Activated T-cell treated with anti-CD3 and anti-CD28 coated beads for 1 hour (primary cell): ENCODE measurements around the gene PRPSAP2.
"Not testable (repeated sequence)": the region's sequence is repeated elsewhere in the genome, so short reads cannot be mapped to it uniquely, and the experiment has no call there.

Experiments
- DNase-seq: peaks from one replicate; pipeline ENCODE4 v3.0.0-alpha.2; 2020; ENCODE audit warnings: low read depth

Gene PRPSAP2

DNA sequence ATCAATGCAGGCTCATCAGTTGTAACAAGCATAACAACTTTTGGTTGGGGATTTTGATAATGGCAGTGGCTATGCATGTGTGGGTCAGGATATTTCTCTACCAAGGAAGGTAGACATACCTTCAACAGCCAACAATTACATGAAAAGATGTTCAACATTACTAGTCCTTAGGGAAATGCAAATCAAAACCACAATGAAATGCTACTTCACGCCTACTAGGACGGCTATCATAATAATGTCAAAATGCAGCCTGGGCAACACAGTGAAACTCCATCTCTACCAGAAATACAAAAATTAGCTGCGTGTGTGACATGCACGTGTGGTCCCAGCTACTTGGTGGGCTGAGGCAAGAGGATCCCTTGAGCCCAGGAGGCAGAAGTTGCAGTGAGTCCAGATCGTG lies 86.7 kb downstream of the PRPSAP2 start:
- no peak for DNase-seq

DNA sequence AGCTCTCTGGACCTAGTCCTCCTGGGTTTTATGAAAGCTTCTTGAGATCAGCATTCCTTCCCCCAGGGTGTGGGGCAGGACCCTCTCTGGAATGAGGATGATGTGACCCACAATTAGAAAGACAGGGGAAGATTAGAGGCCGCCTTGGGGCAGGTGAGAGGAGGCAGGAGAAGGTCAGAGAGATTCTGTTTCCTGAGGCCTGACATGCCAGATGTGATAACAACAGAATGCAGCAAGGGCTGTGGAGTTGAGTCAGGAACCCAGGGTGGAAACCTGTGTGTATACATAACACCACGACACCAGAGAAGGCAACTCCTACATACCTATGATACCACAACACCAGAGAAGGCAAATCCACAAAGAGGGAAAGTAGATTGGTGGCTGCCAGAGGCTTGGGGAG lies 88.6 kb downstream of the PRPSAP2 start:
- no peak for DNase-seq

DNA sequence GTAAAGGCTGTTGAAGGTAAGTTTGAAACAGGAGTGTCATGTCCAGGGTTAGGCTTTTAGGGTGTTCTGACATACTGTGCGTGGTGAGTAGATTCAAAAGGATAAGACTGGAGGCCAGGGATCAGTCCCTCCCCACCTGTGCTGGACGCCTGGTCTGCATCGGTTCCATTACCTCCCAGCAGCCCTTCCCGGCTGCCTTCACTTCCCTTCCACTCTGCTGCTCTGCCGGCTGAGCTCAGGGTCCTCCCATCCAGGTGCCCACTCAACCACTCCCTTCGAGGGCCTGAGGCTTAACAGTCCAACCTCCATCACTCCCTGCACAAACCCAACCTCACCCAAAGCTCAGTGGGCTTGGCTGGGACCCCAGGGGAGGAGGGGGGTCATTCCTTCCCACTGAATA lies 89.9 kb downstream of the PRPSAP2 start:
- DNase-seq: no peak

DNA sequence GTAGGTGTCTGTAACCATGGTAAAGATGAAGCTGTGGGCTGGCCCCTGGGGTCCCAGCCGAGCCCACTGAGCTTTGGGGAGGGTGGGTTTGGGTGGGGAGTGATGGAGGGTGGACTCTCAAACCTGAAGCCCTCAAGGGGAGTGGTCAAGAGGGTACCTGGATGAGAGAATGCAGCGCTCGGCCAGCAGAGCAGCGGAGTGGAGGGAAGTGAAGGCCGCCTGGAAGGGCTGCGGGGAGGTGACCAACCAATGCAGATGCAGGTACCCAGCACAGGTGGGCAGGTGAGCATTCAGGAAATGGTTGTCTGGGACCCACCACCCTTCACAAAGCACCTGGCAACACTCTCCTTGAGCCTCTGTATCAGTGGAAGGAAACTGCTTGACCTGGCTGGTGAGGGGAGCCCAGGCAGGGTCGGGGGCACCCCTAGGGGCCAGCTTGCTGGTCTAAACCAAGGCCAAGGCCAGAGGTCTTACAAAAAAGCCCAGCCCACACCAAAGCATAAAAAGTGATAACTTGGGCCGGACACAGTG lies 90.6 kb downstream of the PRPSAP2 start:
- DNase-seq: no peak

DNA sequence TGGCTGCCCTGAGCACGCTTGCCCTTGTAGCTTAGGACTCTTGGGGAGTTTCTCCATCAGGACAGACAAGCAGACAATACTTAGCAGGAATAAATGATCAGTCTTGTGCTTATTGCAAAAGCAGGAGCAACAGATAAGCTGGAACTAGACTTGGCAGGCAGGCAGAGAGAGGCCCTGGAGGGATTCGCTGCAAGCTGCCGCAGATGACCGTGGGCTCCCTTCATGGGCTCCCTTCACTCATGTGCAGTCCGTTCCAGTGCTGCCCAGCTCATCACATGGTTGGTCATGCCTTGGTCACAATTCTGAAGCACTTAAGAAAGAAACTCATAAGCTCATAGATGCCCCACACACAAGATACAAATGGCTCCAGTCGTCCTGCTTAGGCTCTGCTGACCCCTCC lies 91.6 kb downstream of the PRPSAP2 start:
- DNase-seq: no peak

DNA sequence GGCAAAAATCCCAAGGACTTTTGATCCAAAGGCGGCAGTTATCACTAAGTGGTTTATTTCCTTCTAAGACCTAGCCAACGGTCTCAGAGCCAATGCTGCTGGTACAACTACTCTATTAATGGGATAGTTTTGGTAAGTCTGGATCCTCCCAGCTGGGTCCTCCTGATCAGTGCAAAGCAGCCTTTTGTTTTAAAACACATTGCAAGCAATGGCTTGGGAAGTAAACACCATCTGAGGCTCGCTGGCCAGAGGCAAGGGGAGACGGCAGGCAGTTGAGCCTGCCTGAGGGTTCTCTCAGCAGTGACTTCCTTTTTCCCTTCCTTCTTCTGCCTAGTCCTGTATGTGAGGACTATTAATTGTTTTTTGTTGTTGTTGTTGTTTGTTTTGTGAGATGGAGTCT lies 92.4 kb downstream of the PRPSAP2 start:
- DNase-seq: no peak

DNA sequence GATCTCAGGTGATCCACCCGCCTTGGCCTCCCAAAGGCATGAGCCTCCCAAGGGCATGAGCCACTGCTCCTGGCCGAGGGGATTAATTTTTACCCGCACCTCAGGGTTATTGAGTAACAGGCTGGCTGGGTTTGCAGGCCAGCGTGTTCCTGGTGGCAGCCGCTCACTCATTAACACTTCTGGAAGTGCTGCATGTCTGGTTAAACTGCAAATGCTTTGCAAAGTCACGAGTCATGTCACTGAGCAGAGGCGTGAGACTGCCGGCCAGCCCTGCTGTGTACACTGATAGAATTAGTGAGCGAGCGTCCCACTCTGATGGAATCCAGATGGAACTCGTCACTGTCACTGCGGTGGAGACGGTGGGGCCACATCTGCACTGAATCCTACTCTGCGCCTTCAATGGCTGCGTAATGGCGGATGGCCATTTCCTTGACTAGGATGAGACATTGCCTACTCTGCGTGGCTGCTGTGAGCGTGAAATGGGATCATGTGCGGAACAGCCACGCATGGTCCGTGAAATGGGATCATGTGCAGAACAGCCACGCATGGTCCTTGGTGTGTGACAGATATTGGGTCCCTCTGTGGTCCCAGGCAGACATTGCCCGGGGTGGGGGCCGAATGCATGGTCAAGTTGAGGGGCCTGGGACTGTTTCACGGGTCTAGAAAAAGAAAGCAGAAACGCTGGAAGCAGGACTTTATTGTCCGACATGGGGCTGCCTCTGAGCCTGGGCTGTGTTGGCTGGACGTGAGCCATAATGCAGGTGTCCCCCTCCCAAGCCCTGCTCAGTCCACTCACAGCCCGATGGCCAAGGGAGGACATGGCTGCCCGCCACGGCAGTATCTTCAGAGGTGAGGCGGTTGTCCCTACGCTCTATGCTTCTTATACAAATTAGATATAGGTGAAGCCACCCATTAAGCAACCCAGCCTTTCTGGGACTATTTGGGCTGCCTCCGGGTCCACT lies 93.3 kb downstream of the PRPSAP2 start:
- no peak for DNase-seq

DNA sequence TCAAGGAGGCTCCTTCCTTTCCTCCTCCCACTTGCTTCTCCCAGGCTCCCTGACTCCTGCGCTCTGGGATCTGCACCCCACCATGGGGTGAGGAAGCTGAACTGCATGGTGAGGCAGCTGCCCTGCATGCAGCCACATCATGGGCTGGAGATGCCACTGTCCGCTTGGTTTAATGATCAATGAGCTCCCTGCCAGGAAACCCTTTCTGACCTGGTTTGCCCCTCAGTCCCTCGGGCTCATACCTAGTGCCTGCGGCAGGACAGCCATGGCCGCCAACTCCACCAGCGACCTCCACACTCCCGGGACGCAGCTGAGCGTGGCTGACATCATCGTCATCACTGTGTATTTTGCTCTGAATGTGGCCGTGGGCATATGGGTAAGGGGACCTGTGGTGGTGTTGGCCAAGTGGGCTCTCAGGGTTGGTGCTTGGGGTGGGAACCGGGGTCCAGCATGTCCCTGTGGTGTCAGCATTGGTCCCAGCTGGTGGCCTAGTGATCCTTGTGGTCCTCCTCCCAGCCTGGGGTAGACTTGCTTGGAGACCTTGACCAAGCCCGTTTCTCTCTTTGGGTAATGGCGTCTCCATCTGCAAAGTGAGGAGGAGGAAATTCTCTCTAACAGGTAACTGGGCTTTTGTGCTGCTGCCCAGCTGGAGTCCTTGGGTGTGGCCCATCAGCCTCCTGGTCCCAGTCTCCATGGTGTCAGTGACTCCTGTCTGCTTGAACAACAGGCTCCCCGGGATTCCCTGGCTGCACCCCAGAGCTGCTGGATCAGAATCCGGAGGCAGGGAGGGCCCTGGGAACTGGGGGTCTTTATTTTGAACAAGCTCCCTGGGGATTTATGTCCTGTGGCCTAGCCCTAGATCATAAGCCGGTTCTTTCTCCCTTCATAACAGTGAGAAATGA lies 94.3 kb downstream of the PRPSAP2 start, which contains the start of gene SLC5A10:
Gene SLC5A10, plus strand, starts transcription at position 225 of the 902 bp plus-strand sequence. Its CDS starts 41 bp downstream, at position 266.
- no peak for DNase-seq

DNA sequence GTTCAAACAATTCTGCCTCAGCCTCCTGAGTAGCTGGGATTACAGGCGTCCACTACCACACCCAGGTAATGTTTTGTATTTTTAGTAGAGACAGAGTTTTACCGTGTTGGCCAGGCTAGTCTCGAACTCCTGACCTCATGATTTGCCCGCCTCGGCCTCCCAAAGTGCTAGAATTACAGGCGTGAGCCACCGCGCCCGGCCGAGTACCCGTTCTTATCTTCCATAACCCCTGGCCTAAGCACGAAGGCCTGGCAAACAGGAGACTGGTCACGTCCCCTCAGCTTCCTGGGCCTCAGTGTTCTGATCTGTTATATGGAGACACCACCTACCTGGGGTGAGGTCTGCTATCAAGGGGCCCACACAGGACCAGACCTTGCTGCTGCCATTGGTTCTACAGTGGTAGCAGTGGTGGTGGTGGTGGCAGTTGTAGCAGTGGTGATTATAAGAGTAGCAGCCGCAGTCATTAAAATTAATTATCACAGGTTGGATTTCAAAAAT lies 95.3 kb downstream of the PRPSAP2 start:
- no peak for DNase-seq

DNA sequence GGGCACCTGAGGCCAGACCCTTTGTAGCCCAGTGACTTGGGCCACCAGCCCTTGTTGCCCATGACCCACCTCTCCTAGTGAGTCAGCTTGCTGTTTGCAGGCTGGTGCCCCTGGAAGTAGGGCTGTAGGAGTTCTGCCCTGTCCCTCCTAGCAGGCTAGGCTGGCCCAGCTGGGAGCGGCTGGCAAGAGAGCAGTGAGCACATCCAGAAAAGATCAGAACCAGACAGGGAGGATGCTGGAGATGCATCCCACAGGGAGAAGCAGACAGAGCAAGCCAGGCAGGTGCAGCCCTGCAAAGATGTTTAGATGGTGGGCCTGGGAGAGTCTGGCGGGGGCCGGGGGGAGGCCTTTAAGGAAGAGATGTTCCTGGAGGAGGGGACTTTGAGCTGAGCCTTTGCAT lies 96.4 kb downstream of the PRPSAP2 start:
- DNase-seq: no peak

DNA sequence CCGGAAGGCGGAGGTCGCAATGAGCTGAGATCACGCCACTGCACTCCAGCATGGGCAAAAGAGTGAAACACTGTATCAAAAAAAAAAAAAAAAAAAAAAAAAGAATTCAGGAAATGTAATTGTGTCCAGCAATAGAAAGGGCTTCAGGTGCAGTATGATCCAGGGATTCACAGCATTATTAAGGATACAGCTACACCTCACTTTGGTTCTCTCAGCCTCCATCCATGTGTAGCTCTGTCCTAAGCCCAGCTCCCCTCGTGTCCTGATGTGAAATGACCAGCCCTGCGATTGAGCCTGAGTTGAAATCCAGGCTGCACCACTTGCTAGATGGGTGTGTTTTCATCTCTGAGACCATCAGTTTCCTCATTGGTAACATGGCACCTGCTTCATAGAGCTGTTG lies 97.1 kb downstream of the PRPSAP2 start:
- no peak for DNase-seq

DNA sequence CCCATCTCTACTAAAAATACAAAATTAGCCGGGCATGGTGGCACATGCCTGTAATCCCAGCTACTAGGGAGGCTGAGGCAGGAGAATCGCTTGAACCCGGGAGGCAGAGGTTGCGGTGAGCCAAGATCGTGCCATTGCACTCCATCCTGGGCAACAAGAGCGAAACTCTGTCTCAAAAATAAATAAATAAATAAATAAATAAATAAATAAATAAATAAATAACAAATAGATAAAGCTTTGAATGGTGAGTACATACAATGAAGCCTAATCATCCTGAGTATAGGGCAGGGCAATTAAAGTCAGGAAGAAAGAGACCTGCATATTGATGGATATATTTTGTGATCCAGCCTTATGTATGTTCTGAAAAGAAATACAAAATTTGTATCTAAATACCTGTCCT lies 98.1 kb downstream of the PRPSAP2 start:
- not testable (repeated sequence) for DNase-seq

DNA sequence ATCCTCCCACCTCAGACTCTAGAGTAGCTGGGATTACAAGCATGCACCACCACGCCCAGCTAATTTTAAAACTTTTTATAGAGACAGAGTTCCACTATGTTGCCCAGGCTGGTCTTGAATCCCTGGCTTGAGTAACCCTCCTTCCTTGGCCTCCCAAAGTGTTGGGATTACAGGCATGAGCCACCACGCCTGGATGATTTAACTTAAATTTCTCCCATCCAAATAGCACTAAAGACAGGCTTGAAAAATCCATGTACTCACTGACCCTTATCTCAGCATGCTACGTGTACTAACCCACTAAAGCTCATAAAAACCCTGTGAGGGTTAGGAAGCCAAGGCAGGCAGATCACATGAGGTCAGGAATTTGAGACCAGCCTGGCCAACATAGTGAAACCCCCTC lies 98.7 kb downstream of the PRPSAP2 start:
- no peak for DNase-seq

DNA sequence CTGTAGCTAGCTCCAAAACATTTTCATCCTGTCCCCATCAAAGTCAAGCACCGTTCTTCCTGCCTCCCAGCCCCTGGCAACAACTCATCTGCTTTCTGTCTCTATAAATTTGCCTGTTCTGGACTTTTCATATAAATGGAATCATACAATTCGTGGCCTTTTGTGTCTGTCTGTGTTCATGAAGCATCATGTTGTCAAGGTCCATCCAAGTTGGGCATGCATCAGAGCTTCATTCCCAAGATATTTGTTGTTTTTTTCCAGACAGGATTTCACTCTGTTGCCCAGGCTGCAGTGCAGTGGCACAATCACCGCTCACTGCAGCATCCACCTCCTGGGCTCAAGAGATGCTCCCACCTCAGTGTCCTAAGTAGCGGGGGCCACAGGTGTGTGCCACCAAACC lies 99.9 kb downstream of the PRPSAP2 start:
- no peak for DNase-seq

DNA sequence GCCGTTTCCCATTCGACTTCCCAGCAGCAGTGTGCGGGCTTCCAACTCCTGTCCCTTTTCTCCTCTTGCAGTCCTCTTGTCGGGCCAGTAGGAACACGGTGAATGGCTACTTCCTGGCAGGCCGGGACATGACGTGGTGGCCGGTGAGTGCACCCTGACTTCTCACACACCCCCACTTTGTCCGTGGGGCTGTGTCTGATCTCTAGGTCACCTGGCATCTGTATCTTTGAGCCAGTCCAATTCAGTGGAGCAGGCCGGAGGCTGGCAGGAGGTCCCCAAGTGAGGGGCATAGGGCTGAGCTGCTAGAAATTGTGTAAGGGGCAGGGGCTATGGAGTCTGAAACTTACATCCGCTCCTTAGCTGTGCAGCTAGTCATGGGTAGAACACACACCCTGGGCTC lies 100.7 kb downstream of the PRPSAP2 start:
- no peak for DNase-seq

DNA sequence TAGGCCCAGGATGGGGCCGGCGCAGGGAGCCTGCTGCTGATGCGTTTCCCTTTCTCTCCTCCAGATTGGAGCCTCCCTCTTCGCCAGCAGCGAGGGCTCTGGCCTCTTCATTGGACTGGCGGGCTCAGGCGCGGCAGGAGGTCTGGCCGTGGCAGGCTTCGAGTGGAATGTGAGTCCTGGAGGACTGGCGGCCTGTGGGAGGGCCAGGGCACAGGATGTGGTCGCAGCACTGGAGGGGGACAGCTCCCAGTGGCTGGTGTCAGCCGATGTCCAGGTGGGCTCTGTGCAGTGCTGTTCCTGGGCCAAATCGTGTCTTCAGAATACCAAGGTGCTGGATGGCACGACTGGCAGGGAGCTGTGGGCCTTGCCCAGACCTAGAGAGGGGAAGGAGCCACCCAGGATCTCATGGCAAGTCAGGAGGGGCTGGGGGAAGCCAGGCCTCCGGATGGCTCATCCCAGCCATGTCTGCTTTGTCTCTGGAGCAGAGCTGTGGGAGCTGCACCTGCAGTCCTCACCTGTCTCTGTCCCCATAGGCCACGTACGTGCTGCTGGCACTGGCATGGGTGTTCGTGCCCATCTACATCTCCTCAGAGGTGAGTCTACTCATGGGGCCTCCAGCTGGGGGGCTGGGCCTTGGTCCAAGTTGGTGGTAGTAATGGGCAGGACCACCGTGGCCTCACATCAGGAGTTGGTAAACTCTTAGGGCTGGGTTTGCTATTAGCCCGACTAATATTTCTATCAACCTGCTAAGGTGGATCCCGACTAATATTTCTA lies 101.3 kb downstream of the PRPSAP2 start:
- DNase-seq: no peak

DNA sequence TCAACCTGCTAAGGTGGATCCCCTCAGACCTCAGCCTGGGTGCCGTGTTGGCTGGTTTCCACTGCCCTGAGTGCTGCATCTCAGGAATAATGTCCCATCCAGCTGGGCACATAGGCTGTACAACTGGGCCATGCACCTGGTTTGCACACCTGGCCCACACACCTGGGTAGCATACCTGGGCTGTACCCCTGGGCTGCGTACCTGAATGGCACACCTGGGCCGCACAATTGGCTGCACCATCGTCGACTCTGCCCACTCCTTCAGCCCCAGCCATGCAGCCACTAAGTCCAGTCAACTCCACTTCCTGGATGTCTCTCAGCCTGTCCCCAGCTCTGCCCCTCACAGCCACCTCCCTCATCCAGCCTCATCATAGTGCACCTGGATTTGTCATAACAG lies 101.9 kb downstream of the PRPSAP2 start:
- no peak for DNase-seq

DNA sequence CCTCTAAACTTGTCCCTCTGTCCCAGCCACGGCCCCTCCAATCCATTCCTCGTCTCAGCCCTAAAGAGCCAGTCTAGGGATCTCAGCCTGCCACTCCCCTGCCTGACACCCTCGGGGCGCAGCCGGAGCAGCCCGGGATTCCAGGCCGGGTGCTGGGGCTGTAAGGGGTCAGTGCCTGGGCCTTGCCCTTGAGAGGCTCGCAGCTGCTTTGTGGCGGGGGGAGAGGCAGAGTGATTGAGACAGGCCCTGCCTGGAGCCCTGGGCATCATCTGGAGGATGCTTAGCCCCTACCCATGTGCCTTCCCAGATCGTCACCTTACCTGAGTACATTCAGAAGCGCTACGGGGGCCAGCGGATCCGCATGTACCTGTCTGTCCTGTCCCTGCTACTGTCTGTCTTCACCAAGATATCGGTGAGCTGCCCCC lies 102.3 kb downstream of the PRPSAP2 start:
- no peak for DNase-seq

DNA sequence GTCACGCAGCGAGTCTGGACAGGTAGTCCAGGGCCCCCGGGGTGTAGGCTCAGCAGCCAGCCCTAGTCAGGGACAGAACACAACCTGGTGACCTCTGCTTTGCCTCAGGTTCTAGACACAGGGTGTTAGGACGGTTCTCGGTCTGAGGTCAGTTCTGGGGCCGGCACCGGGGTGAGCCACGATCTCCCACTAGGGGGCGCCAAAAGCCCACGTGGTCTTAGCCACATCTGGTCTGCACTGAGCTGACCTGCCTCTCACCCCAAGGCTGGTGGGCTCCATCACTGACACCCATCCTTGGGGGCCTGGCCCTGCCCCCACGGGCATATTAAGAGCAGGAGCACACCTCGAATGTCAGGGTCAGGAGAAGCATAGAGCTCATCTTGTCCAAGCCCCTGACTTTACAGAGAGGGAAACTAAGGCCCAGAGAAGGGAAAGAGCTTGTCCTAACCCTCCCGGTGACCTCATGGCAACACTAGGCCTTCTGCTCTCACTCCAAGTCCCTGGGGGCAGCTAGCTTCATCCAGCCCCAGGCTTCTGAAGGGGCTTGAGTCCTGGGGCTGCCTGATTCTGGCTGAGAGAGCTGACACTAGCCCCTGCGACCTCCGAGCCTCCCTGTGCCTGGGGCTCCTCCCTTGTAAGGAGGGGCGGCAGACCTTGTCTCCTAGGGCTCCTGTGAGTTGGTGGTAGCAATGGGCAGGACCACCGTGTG lies 103.0 kb downstream of the PRPSAP2 start:
- peak; percentile 74 for DNase-seq

DNA sequence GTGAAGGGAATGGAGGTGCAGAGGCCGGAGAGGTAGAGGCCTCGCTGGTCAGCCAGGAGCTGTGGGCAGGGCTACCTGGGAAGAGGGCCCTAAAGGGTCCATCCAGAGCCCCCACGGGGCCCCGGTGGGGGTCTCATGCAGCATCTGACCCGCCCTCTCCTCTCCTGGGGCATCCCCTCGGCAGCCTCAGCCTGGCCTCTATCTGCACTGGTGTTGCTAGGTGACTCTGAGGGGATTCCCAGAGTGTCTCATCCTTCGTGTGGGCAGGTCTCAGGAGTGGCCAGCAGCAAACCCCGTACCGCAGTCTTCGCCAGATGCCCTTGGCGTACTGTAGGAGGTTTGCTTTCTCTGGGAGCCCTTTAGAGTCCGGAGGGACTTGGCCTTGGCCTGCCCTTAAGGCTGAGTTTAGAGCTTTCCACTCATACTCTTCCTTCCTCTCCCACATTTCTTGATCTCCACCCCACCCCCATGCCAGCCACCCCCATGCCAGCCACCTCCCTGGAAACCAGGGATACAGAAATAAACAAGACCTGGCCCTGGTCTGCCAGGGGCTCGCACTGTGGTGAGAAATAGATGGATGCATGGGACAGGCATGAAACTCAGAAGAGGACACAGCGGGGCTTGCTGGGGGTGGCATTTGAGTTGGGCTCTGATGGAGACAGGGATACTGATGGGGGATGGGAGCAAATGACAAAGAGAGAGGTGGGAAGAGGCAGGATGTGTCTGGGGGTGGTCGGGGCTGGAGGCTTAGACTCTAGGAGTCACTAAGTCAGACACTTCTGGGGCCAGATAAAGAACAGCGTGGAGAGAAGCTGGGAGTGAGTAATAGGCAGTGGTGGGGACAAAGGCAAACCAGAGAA lies 103.9 kb downstream of the PRPSAP2 start:
- no peak for DNase-seq
